Activated CD4-positive, alpha-beta memory T cell treated with anti-CD3 and anti-CD28 coated beads, Interleukin-2, amount 10 ng/mL, durations not matched to agents 7 days and 5 days (primary cell): Measurements from ENCODE around the gene TSPOAP1. TPM values are rescaled to one million over a fixed set of nuclear protein-coding genes. Genes with fewer than 3 reads are reported as not detected.

ENCODE experiments used
- CTCF ChIA-PET: fragments of 350-600 bp; sonication (Branson Sonifier 250); formaldehyde crosslinking; loops from one replicate; lab custom pipeline; 2021; ENCODE audit warnings: antibody characterized with exemption, inconsistent platforms; lab: Charles Lee
- POLR2A ChIA-PET: fragments of 350-600 bp; sonication (Branson Sonifier 250); formaldehyde crosslinking; loops from one replicate; lab custom pipeline; 2021; ENCODE audit warnings: antibody characterized with exemption; lab: Charles Lee
- DNase-seq: peaks from one replicate; pipeline ENCODE4 v3.0.0-alpha.2; 2020
- H3K27ac Mint-ChIP-seq: one replicate; pipeline ENCODE4 v1.8.0; 2021; ENCODE audit warnings: mild to moderate bottlenecking, mixed read lengths
- H3K27me3 Mint-ChIP-seq: one replicate; pipeline ENCODE4 v1.8.0; 2021; ENCODE audit warnings: mixed read lengths
- H3K36me3 Mint-ChIP-seq: one replicate; pipeline ENCODE4 v1.8.0; 2021; ENCODE audit warnings: low read depth, mixed read lengths
- H3K4me1 Mint-ChIP-seq: one replicate; pipeline ENCODE4 v1.8.0; 2021; ENCODE audit warnings: mixed read lengths
- H3K4me3 Mint-ChIP-seq: one replicate; pipeline ENCODE4 v1.8.0; 2021; ENCODE audit warnings: mild to moderate bottlenecking, mixed read lengths
- H3K9me3 Mint-ChIP-seq: one replicate; pipeline ENCODE4 v1.8.0; 2021; ENCODE audit warnings: mixed read lengths
- total RNA-seq, 2 experiments: library from RNA; stranded (reverse); gene quantifications; one replicate each; pipeline ENCODE4 v1.2.3, GENCODE V29; 2021

TSPOAP1 gene
- total RNA-seq, 2 experiments from 2014 or later, result 60.9 to 69.4 TPM

GRCh38 chr17:58369214-58370031 is 40.8 kb upstream of the TSPOAP1 start:
- H3K27me3 Mint-ChIP-seq, result no peaks in the 10 kb centered on the region
- CTCF ChIA-PET, result interaction anchor here (0.6 to 1.7 kb wide), 6 partner anchors 46 to 81 kb away, joined by 3 to 8 read pairs (median 4); partner anchors contain the start of gene RNF43
- POLR2A ChIA-PET, result interaction anchor here (1.3 to 2.2 kb wide), 6 partner anchors 10 to 36 kb away, joined by 4 to 11 read pairs (median 6); partner anchors contain the start of gene SUPT4H1

DNA sequence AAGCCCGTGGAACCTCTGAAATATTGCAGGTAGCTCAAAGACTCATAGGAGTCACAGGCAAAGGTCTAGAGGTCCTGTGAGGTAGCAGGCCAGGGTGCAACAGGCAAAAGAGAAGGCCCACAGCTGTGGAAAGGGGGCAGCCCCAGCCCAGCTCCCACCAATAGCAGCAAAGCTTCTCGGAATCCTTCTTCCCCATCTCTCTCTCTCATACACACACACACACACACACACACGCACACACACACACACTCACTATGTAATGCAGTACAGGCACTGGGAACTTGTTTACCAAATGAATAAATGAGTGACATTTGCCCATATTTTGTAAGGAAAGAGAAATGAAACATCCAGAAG is 40.2 kb upstream of the TSPOAP1 start:
- ChIA-PET POLR2A (interaction anchor here (1.3 to 2.2 kb wide), 5 partner anchors 9 to 17 kb away, joined by 4 to 11 read pairs (median 6); partner anchors contain the start of gene SUPT4H1), CTCF (interaction anchor here (0.6 to 1.7 kb wide), 5 partner anchors 11 to 81 kb away, joined by 3 to 8 read pairs (median 3); partner anchors contain the start of gene RNF43)
- Mint-ChIP-seq H3K9me3 (no peaks in the 10 kb centered on the region), H3K36me3 (no peaks in the 10 kb centered on the region), H3K27me3 (no peaks in the 10 kb centered on the region), H3K27ac (no peak overlapping the region), H3K4me1 (peaks cover 8% of the 10 kb centered on the region), H3K4me3 (no peak overlapping the region)
- DNase-seq, result no peak

More at GRCh38 chr17:58369214-58370031, 40.8 kb upstream of the TSPOAP1 start:
- Mint-ChIP-seq H3K36me3 (no peaks in the 10 kb centered on the region), H3K4me3 (no peak overlapping the region), H3K9me3 (no peaks in the 10 kb centered on the region), H3K4me1 (peaks cover 8% of the 10 kb centered on the region), H3K27ac (no peak overlapping the region)
- DNase-seq, result no peak

- no peak for DNase-seq
- Mint-ChIP-seq H3K4me1 (peaks cover 8% of the 10 kb centered on the region), H3K9me3 (no peaks in the 10 kb centered on the region), H3K27me3 (no peaks in the 10 kb centered on the region), H3K36me3 (no peaks in the 10 kb centered on the region), H3K27ac (no peak overlapping the region), H3K4me3 (no peak overlapping the region)
- ChIA-PET CTCF (interaction anchor here (1.2 kb wide), 1 partner anchor 12 kb away, joined by 3 read pairs; no protein-coding TSS in a partner anchor), POLR2A (interaction anchor here (1.6 to 1.9 kb wide), 2 partner anchors 11 to 15 kb away, joined by 4 to 8 read pairs; partner anchors contain the start of gene SUPT4H1)
Observed at GRCh38 chr17:58367461-58367860, 38.9 kb upstream of the TSPOAP1 start.

DNA sequence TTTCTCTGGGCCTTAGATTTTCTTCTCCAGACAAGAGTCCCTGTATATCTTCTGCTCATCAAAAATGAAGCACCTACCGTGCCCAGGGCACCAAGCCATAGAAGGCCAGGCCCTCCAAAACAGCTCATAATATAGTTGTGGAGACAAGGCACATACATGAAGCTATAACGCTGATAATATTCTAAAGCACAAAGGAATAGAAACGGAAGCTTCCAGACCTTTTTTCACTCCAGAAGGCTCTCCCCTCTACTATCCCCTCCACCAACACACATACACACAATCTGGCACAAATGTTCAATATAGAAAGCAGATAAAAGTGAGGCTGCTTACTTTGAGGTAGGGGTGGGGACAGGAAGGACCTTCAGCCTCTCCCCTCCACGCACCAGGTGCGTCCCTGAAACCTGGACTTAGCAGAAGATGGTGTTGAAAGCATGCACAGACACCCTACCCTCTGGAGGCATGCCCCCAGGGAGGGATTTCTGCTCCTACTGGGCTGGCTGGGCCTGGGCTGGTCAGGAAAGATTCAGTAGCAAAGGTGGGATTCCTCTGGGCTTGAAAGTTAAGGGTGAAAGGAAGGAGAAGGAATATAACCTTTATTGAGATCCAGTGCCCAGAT is 37.5 kb upstream of the TSPOAP1 start:
- no peak overlapping the region for H3K4me3 Mint-ChIP-seq
- ChIA-PET CTCF (no interaction called here), POLR2A (interaction anchor here (1.9 to 7.2 kb wide), 3 partner anchors 9 to 34 kb away, joined by 4 to 62 read pairs (median 5); partner anchors contain the start of gene SUPT4H1)
- H3K36me3 Mint-ChIP-seq, result no peaks in the 10 kb centered on the region
- H3K27ac Mint-ChIP-seq, result no peak overlapping the region
- no peaks in the 10 kb centered on the region for H3K9me3 Mint-ChIP-seq
- H3K4me1 Mint-ChIP-seq, result peaks cover 8% of the 10 kb centered on the region
- H3K27me3 Mint-ChIP-seq, result no peaks in the 10 kb centered on the region
- no peak for DNase-seq

GRCh38 chr17:58365185-58365979 is 36.8 kb upstream of the TSPOAP1 start:
- Mint-ChIP-seq H3K27me3 (no peaks in the 10 kb centered on the region), H3K36me3 (no peaks in the 10 kb centered on the region), H3K9me3 (no peaks in the 10 kb centered on the region), H3K27ac (no peak overlapping the region), H3K4me3 (no peak overlapping the region), H3K4me1 (peaks cover 5% of the 10 kb centered on the region)
- POLR2A ChIA-PET, result interaction anchor here (1.9 to 7.2 kb wide), 3 partner anchors 9 to 34 kb away, joined by 4 to 62 read pairs (median 5); partner anchors contain the start of gene SUPT4H1
- CTCF ChIA-PET, result interaction anchor here (3.8 kb wide), 1 partner anchor 52 kb away, joined by 15 read pairs; the partner anchor contains the start of gene RNF43
- DNase-seq, result no peak

DNA sequence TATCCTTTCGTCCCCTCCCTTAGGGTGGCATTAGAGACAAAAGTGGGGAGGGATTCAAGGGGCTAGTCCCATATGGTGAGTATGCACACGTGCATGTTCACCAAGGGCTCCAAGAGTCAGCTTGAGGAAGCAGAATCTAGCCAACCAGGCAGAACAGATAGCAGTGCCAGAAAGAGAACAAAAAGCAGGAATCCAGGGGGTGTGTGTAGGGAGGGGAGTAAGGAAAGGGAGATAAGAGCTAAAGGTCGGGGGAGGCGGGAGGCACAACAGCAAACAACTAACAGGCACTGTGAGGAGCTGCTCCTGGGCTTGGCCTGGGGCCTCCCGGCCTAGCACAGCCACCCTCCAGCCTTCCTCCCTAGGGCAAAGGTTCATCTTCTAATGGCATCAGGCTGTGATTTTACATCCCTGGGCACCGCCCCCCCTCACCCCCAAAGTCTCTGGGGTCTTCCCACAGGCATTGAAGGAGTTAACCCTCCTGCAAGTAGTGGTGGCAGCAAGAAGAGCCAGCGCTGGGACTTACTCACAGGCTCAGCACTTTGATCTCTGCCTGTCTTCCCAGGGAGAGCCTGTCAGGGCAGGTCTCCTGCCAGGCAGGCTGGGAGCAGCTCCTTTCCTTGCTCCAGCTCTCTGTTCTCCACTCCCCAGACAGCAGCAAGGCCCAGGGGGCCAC is 35.8 kb upstream of the TSPOAP1 start:
- no peak for DNase-seq
- no peaks in the 10 kb centered on the region for H3K36me3 Mint-ChIP-seq
- ChIA-PET CTCF (interaction anchor here (1.3 to 3.8 kb wide), 2 partner anchors 10 to 53 kb away, joined by 3 to 15 read pairs; partner anchors contain the start of gene RNF43), POLR2A (interaction anchor here (0.5 to 7.2 kb wide), 8 partner anchors 9 to 72 kb away, joined by 3 to 62 read pairs (median 4); partner anchors contain the start of gene SUPT4H1)
- H3K4me1 Mint-ChIP-seq, result peaks cover under 1% of the 10 kb centered on the region
- H3K27ac Mint-ChIP-seq, result no peak overlapping the region
- H3K4me3 Mint-ChIP-seq, result no peak overlapping the region
- H3K27me3 Mint-ChIP-seq, result no peaks in the 10 kb centered on the region
- no peaks in the 10 kb centered on the region for H3K9me3 Mint-ChIP-seq

GRCh38 chr17:58363457-58364185 is 35.0 kb upstream of the TSPOAP1 start:
- POLR2A ChIA-PET, result interaction anchor here (0.5 to 7.2 kb wide), 9 partner anchors 10 to 73 kb away, joined by 3 to 62 read pairs (median 4); partner anchors contain the start of gene SUPT4H1

GRCh38 chr17:58362368-58363014 is 33.9 kb upstream of the TSPOAP1 start:
- no peaks in the 10 kb centered on the region for H3K36me3 Mint-ChIP-seq
- no peaks in the 10 kb centered on the region for H3K4me1 Mint-ChIP-seq
- H3K9me3 Mint-ChIP-seq, result no peaks in the 10 kb centered on the region
- DNase-seq, result no peak
- no peaks in the 10 kb centered on the region for H3K27me3 Mint-ChIP-seq
- no peak overlapping the region for H3K27ac Mint-ChIP-seq
- no peak overlapping the region for H3K4me3 Mint-ChIP-seq
- CTCF ChIA-PET, result interaction anchor here (3.8 kb wide), 1 partner anchor 55 kb away, joined by 15 read pairs; the partner anchor contains the start of gene RNF43
- POLR2A ChIA-PET, result interaction anchor here (0.7 to 7.2 kb wide), 2 partner anchors 9 to 18 kb away, joined by 4 to 62 read pairs; partner anchors contain the start of gene SUPT4H1

More at GRCh38 chr17:58363457-58364185, 35.0 kb upstream of the TSPOAP1 start:
- no peak for DNase-seq
- CTCF ChIA-PET, result interaction anchor here (1.3 to 3.8 kb wide), 2 partner anchors 9 to 54 kb away, joined by 3 to 15 read pairs; partner anchors contain the start of gene RNF43
- Mint-ChIP-seq H3K36me3 (no peaks in the 10 kb centered on the region), H3K9me3 (no peaks in the 10 kb centered on the region), H3K27ac (no peak overlapping the region), H3K4me1 (no peaks in the 10 kb centered on the region), H3K27me3 (no peaks in the 10 kb centered on the region), H3K4me3 (no peak overlapping the region)

- no peak for DNase-seq
- no peaks in the 10 kb centered on the region for H3K9me3 Mint-ChIP-seq
- no peaks in the 10 kb centered on the region for H3K27me3 Mint-ChIP-seq
- ChIA-PET CTCF (interaction anchor here (1.0 kb wide), 2 partner anchors 56 to 57 kb away, joined by 3 read pairs; partner anchors contain the start of gene RNF43), POLR2A (interaction anchor here (0.7 to 7.2 kb wide), 12 partner anchors 7 to 48 kb away, joined by 3 to 62 read pairs (median 4); partner anchors contain the start of gene SUPT4H1)
- no peak overlapping the region for H3K27ac Mint-ChIP-seq
- H3K4me1 Mint-ChIP-seq, result no peaks in the 10 kb centered on the region
- H3K36me3 Mint-ChIP-seq, result no peaks in the 10 kb centered on the region
- no peak overlapping the region for H3K4me3 Mint-ChIP-seq
Observed at GRCh38 chr17:58360296-58361063, 31.9 kb upstream of the TSPOAP1 start.
